Body of pancreas (tissue), 4 donors: Measurements from ENCODE around the gene TLR10. TPM values are rescaled to one million over a fixed set of nuclear protein-coding genes. Genes with fewer than 3 reads are reported as not detected.
A peak's percentile ranks its signal among the peaks of the same experiment; 100 is the strongest.

Experiments
- ATAC-seq: fragments of 150-250 bp; one replicate; pipeline ENCODE4 v1.9.1; 2016
- DNase-seq, 4 donors: peaks; one replicate each; pipeline ENCODE4 v3.0.0-alpha.2; 2019
- H3K27ac ChIP-seq, 4 donors: fragments of 200-600 bp; sonication (generic); 1 replicate in 3 of 4; 2 replicates in 1 of 4; pipeline versions ENCODE4 v1.5.1 to v1.6.1; 2016 to 2019; ENCODE audit warnings: mild to moderate bottlenecking in 1 of 4, mixed read lengths in 1 of 4, moderate library complexity in 1 of 4
- H3K27me3 ChIP-seq, 2 donors: fragments of 200-600 bp; sonication (generic); one replicate each; pipeline ENCODE4 v1.6.0; 2016; ENCODE audit warnings: mild to moderate bottlenecking in 1 of 2
- H3K36me3 ChIP-seq, 2 donors: fragments of 200-600 bp; sonication (generic); replicated peaks in 1 of 2; 2 replicates each; pipeline ENCODE4 v1.5.1; 2016; ENCODE audit warnings: low read depth in 2 of 2; ENCODE audit not compliant: insufficient read depth in 1 of 2
- H3K4me1 ChIP-seq: fragments of 200-600 bp; sonication (generic); one replicate; pipeline ENCODE4 v1.6.0; 2016
- H3K4me3 ChIP-seq, 2 donors: fragments of 200-600 bp; sonication (generic); 1 replicate in 1 of 2; 2 replicates in 1 of 2; pipeline ENCODE4 v1.5.1; 2016 to 2019
- H3K9me3 ChIP-seq, 3 donors: fragments of 200-600 bp; sonication (generic); 1 replicate in 2 of 3; 2 replicates in 1 of 3; pipeline ENCODE4 v1.5.1; 2016
- POLR2A ChIP-seq, 3 donors: fragments of 450-650 bp; IDR thresholded peaks; one replicate each; pipeline ENCODE4 v1.6.1; 2016; ENCODE audit warnings: antibody characterized with exemption in 3 of 3, mild to moderate bottlenecking in 2 of 3
- WGBS, 2 donors: methylation state at CpG; one replicate each; pipeline ENCODE4 v1.1.5; 2017; 5-methylcytosine and 5-hydroxymethylcytosine counted together
- intact Hi-C: fragments of 100-400 bp; cut with DNase I; formaldehyde crosslinking; loops from one replicate; pipeline ENCODE4 v1.15.1; 2023
- total RNA-seq, 2 donors: library from RNA; depleted of rRNA; stranded (reverse); fragments of >200 nt; gene quantifications; one replicate each; pipeline ENCODE4 v1.1.0, GENCODE V29; 2016
- TF ChIP-seq, protein P1 (sequence below), 7 experiments: fragments of 450-650 bp in 4 of 7; fragments of 200-600 bp in 3 of 7; sonication (generic) in 3 of 7; IDR thresholded peaks; one replicate each; pipeline ENCODE4 v1.5.1; 2016 to 2019; ENCODE audit warnings: antibody characterized with exemption in 7 of 7

TLR10 gene
- total RNA-seq, 2 donors from 2014 or later: 0.26 TPM; not detected in 1

DNA sequence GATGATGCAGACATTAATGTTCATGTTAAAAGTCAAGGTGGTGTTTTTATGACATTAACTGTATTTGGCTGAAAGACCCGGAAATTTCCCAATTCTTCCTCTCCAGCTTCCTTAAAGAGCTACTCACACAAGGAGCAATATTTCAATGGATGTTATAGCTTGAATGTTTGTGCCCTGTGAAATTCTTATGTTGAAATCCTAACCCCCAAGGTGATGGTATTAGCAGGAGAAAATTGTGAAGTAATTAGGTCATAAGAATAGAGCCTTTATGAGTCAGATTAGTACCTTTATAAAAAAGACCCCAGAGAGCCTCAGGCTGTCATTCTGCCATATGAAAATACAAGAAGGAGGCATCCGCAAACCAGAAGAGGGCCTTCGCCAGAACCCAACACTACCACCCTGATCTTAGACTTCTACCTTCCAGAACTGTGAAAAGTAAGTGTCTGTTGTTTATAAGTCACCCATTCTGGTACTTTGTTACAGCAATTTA, 18.2 kb upstream of the TLR10 start:
- Histone ChIP-seq H3K4me1 (peaks cover 18% of the 10 kb centered on the region), H3K4me3 (no peak overlapping the region), H3K27ac (no peak overlapping the region), H3K27me3 (no peaks in the 10 kb centered on the region), H3K9me3 (no peaks in the 10 kb centered on the region), H3K36me3 (no peaks in the 10 kb centered on the region)
- WGBS, 2 donors: 93 to 94% methylated on average over 3 of the region's 3 CpGs
- DNase-seq: no peak
- TF ChIP-seq POLR2A (IDR thresholded peaks at IDR 0.05): no peak
- TF ChIP-seq, protein P1, sequence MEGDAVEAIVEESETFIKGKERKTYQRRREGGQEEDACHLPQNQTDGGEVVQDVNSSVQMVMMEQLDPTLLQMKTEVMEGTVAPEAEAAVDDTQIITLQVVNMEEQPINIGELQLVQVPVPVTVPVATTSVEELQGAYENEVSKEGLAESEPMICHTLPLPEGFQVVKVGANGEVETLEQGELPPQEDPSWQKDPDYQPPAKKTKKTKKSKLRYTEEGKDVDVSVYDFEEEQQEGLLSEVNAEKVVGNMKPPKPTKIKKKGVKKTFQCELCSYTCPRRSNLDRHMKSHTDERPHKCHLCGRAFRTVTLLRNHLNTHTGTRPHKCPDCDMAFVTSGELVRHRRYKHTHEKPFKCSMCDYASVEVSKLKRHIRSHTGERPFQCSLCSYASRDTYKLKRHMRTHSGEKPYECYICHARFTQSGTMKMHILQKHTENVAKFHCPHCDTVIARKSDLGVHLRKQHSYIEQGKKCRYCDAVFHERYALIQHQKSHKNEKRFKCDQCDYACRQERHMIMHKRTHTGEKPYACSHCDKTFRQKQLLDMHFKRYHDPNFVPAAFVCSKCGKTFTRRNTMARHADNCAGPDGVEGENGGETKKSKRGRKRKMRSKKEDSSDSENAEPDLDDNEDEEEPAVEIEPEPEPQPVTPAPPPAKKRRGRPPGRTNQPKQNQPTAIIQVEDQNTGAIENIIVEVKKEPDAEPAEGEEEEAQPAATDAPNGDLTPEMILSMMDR (IDR thresholded peaks at IDR 0.05): no peak
- no peak for ATAC-seq
- intact Hi-C loops: no loop called here

DNA sequence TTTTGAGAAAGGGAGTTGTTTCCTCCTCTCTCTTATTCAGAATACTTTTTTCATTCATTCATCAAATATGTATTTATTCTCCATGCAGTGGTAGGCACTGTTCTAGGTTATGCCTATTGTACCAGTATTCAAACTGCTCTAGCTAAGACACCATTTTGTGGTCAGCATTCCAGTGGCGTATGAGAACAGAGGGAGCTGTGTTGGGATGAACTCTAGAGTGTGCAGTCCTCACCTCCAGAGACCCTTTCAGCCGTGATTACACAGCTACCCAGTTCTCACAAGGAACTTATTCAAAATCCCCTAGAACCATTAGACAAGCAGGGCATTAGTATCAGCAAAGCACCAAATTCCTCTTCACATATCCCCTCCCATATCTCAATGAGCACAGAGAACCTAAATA, 17.6 kb upstream of the TLR10 start:
- TF ChIP-seq, protein P1 (IDR thresholded peaks at IDR 0.05): no peak
- TF ChIP-seq POLR2A (IDR thresholded peaks at IDR 0.05): no peak
- WGBS, 2 donors: 88 to 96% methylated on average over 2 of the region's 2 CpGs
- ATAC-seq (no peak), DNase-seq (no peak)
- Histone ChIP-seq H3K4me1 (peaks cover 18% of the 10 kb centered on the region), H3K36me3 (no peaks in the 10 kb centered on the region), H3K27me3 (no peaks in the 10 kb centered on the region), H3K9me3 (no peaks in the 10 kb centered on the region), H3K27ac (no peak overlapping the region), H3K4me3 (no peak overlapping the region)
- intact Hi-C loops: no loop called here

- H3K27ac ChIP-seq: no peak overlapping the region
- H3K4me3 ChIP-seq: no peak overlapping the region
- H3K27me3 ChIP-seq: no peaks in the 10 kb centered on the region
- WGBS, 2 donors: 91 to 94% methylated on average over 3 of the region's 3 CpGs
- TF ChIP-seq POLR2A (IDR thresholded peaks at IDR 0.05): no peak
- TF ChIP-seq, protein P1 (IDR thresholded peaks at IDR 0.05): no peak
- ATAC-seq (no peak), DNase-seq (no peak)
- no peaks in the 10 kb centered on the region for H3K4me1 ChIP-seq
- H3K36me3 ChIP-seq: no peaks in the 10 kb centered on the region
- intact Hi-C loops: no loop called here
- H3K9me3 ChIP-seq: no peaks in the 10 kb centered on the region
Observed at GRCh38 chr4:38795087-38795486, 12.3 kb upstream of the TLR10 start.

DNA sequence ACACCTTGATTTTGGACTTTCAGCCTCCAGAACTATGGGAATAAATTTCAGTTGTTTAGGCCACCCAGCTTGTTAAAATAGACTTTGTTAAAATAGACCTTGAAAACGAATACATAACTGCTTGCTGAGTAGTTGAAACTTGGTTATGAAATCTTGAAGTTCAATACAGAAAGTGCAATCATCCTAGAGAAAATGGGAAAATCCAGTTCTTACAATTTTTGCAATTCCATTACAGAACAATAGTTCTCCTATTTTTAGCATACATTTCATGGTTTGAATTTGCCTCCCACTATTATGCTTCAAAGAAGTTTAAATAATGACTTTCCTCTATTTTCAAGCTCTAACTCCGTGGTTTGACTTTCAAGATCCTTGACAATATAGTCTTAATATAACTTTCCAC, 11.3 kb upstream of the TLR10 start:
- Histone ChIP-seq H3K4me1 (no peaks in the 10 kb centered on the region), H3K27ac (no peak overlapping the region), H3K27me3 (no peaks in the 10 kb centered on the region), H3K36me3 (no peaks in the 10 kb centered on the region), H3K9me3 (no peaks in the 10 kb centered on the region), H3K4me3 (no peak overlapping the region)
- DNase-seq (no peak), ATAC-seq (no peak)
- intact Hi-C loops: no loop called here
- 57 to 72% methylated on average over 2 of the region's 2 CpGs for WGBS, 2 donors
- TF ChIP-seq, protein P1 (IDR thresholded peaks at IDR 0.05): no peak
- TF ChIP-seq POLR2A (IDR thresholded peaks at IDR 0.05): no peak

GRCh38 chr4:38791010-38791409, 8.2 kb upstream of the TLR10 start:
- DNase-seq (no peak), ATAC-seq (no peak)
- Histone ChIP-seq H3K36me3 (no peaks in the 10 kb centered on the region), H3K4me3 (no peak overlapping the region), H3K27ac (peak overlapping the region in 1 of 4 donors; percentile 9), H3K9me3 (no peaks in the 10 kb centered on the region), H3K4me1 (peaks cover 9% of the 10 kb centered on the region), H3K27me3 (no peaks in the 10 kb centered on the region)
- WGBS, 2 donors: 47 to 59% methylated on average over 2 of the region's 2 CpGs
- intact Hi-C loops: no loop called here
- TF ChIP-seq, protein P1 (IDR thresholded peaks at IDR 0.05): no peak
- no peak for TF ChIP-seq POLR2A (IDR thresholded peaks at IDR 0.05)
